HEK293 (cell line): ENCODE results near the gene UBE2J2.

Source experiments
- CTCF ChIA-PET: fragments of 350-600 bp; formaldehyde crosslinking; extraction: SDS; loops from one replicate; lab custom pipeline; 2021; ENCODE audit warnings: antibody characterized with exemption; lab: Yijun Ruan, JAX
- POLR2A ChIA-PET: fragments of 300-600 bp; formaldehyde crosslinking; extraction: SDS; loops from one replicate; lab custom pipeline; 2020; ENCODE audit warnings: antibody characterized with exemption, inconsistent platforms; lab: Yijun Ruan, JAX
- H3K27ac ChIP-seq: fragments of 200-500 bp; sonication (Bioruptor generic); 2 replicates; pipeline ENCODE4 v1.5.1; 2014; ENCODE audit warnings: low read depth, low read length, control low read depth, inconsistent platforms; ENCODE audit errors: extremely low read depth
- H3K36me3 ChIP-seq, 2 experiments: fragments of 200-500 bp in 1 of 2; sonication (Bioruptor generic) in 1 of 2; 1 replicate in 1 of 2; 2 replicates in 1 of 2; pipeline ENCODE4 v1.5.1; 2014 to 2017; ENCODE audit warnings: inconsistent platforms in 2 of 2, low read length in 2 of 2; ENCODE audit not compliant: control insufficient read depth in 2 of 2, insufficient read depth in 1 of 2
- H3K4me1 ChIP-seq: fragments of 200-500 bp; sonication (Bioruptor generic); 2 replicates; pipeline ENCODE4 v1.5.1; 2014; ENCODE audit warnings: mild to moderate bottlenecking, low read length, inconsistent platforms; ENCODE audit not compliant: control insufficient read depth, insufficient read depth
- H3K4me3 ChIP-seq: 2 replicates; pipeline ENCODE4 v1.5.1; 2011; ENCODE audit warnings: low read depth, mild to moderate bottlenecking, control low read depth, low read length, moderate library complexity
- H3K9me3 ChIP-seq: fragments of 200-500 bp; sonication (Bioruptor generic); 2 replicates; pipeline ENCODE4 v1.5.1; 2014; ENCODE audit warnings: low read depth, low read length, inconsistent platforms; ENCODE audit not compliant: control insufficient read depth, insufficient read depth
- BCL11A ChIP-seq: fragments of 450-650 bp; formaldehyde crosslinking; IDR thresholded peaks from 2 replicates; pipeline ENCODE4 v1.5.1; 2016; ENCODE audit warnings: low read depth, missing biosample characterization, missing genetic modification characterization
- BCL11B ChIP-seq: fragments of 450-650 bp; formaldehyde crosslinking; IDR thresholded peaks from 2 replicates; pipeline ENCODE4 v1.5.1; 2016; ENCODE audit warnings: low read depth, missing biosample characterization, missing genetic modification characterization
- HIC1 ChIP-seq: fragments of 450-650 bp; formaldehyde crosslinking; IDR thresholded peaks from 2 replicates; pipeline ENCODE4 v1.5.1; 2016; ENCODE audit warnings: missing biosample characterization, missing genetic modification characterization
- KLF1 ChIP-seq: fragments of 450-650 bp; formaldehyde crosslinking; IDR thresholded peaks from 2 replicates; pipeline ENCODE4 v1.5.1; 2016; ENCODE audit warnings: missing biosample characterization, missing genetic modification characterization
- KLF8 ChIP-seq: fragments of 450-650 bp; formaldehyde crosslinking; IDR thresholded peaks from 2 replicates; pipeline ENCODE4 v1.5.1; 2016; ENCODE audit warnings: missing biosample characterization, missing genetic modification characterization
- MEIS1 ChIP-seq: sonication (generic); formaldehyde crosslinking; IDR thresholded peaks from 2 replicates; pipeline ENCODE4 v1.8.1; 2022; ENCODE audit warnings: missing genetic modification reagents, mild to moderate bottlenecking, borderline replicate concordance
- SCRT1 ChIP-seq: fragments of 450-650 bp; formaldehyde crosslinking; IDR thresholded peaks from 2 replicates; pipeline ENCODE4 v1.5.1; 2016; ENCODE audit warnings: missing biosample characterization, missing genetic modification characterization, borderline replicate concordance
- ZBTB7A ChIP-seq: fragments of 450-650 bp; formaldehyde crosslinking; IDR thresholded peaks from 2 replicates; pipeline ENCODE4 v1.5.1; 2016; ENCODE audit warnings: low read depth, missing biosample characterization, missing genetic modification characterization
- ZBTB8A ChIP-seq: fragments of 450-650 bp; formaldehyde crosslinking; IDR thresholded peaks from 2 replicates; pipeline ENCODE4 v1.5.1; 2016; ENCODE audit warnings: missing biosample characterization, missing genetic modification characterization
- ZIC2 ChIP-seq: fragments of 450-650 bp; formaldehyde crosslinking; IDR thresholded peaks from 2 replicates; pipeline ENCODE4 v1.5.1; 2016; ENCODE audit warnings: missing biosample characterization, missing genetic modification characterization
- ZNF266 ChIP-seq: fragments of 450-650 bp; formaldehyde crosslinking; IDR thresholded peaks from 2 replicates; pipeline ENCODE4 v1.5.1; 2016; ENCODE audit warnings: missing biosample characterization, missing genetic modification characterization, low read depth
- ZNF350 ChIP-seq: fragments of 450-650 bp; formaldehyde crosslinking; IDR thresholded peaks from 2 replicates; pipeline ENCODE4 v1.5.0; 2017; ENCODE audit warnings: missing biosample characterization, mild to moderate bottlenecking, missing genetic modification characterization
- ZNF488 ChIP-seq: fragments of 450-650 bp; formaldehyde crosslinking; IDR thresholded peaks from 2 replicates; pipeline ENCODE4 v1.5.1; 2016; ENCODE audit warnings: missing biosample characterization, missing genetic modification characterization
- ZNF558 ChIP-seq: fragments of 450-650 bp; formaldehyde crosslinking; IDR thresholded peaks from 2 replicates; pipeline ENCODE4 v1.5.1; 2016; ENCODE audit warnings: missing biosample characterization, missing genetic modification characterization
- ZNF600 ChIP-seq: fragments of 450-650 bp; formaldehyde crosslinking; IDR thresholded peaks from 2 replicates; pipeline ENCODE4 v1.5.1; 2016; ENCODE audit warnings: missing biosample characterization, missing genetic modification characterization
- ZNF654 ChIP-seq: fragments of 450-650 bp; formaldehyde crosslinking; IDR thresholded peaks from 2 replicates; pipeline ENCODE4 v1.5.1; 2016; ENCODE audit warnings: low read depth, missing biosample characterization, missing genetic modification characterization
- ZNF692 ChIP-seq: fragments of 450-650 bp; formaldehyde crosslinking; IDR thresholded peaks from 2 replicates; pipeline ENCODE4 v1.5.1; 2016; ENCODE audit warnings: missing biosample characterization, missing genetic modification characterization
- ZSCAN18 ChIP-seq: fragments of 450-650 bp; formaldehyde crosslinking; IDR thresholded peaks from 2 replicates; pipeline ENCODE4 v1.5.1; 2016; ENCODE audit warnings: missing biosample characterization, missing genetic modification characterization
- TF ChIP-seq, protein P1 (sequence below): fragments of 450-650 bp; formaldehyde crosslinking; IDR thresholded peaks from 2 replicates; pipeline ENCODE4 v1.5.1; 2016; ENCODE audit warnings: missing biosample characterization, missing genetic modification characterization
- TF ChIP-seq, protein P2 (sequence below): fragments of 450-650 bp; formaldehyde crosslinking; IDR thresholded peaks from 2 replicates; pipeline ENCODE4 v1.5.1; 2016; ENCODE audit warnings: missing biosample characterization, missing genetic modification characterization, low read depth
- TF ChIP-seq, protein P3 (sequence below): fragments of 450-650 bp; formaldehyde crosslinking; IDR thresholded peaks from 2 replicates; pipeline ENCODE4 v1.5.1; 2016; ENCODE audit warnings: missing biosample characterization, missing genetic modification characterization

UBE2J2 gene

GRCh38 chr1:1302951-1303509 is 29.4 kb upstream of the UBE2J2 start:
- Histone ChIP-seq H3K9me3 (no peaks in the 10 kb centered on the region), H3K36me3 (peaks cover 0 to 6% of the 10 kb centered on the region in 2 experiments; a peak in 2 of 3 replicates), H3K4me1 (peaks cover 20% of the 10 kb centered on the region), H3K27ac (no peak overlapping the region), H3K4me3 (no peak overlapping the region)
- CTCF ChIA-PET = interaction anchor here (0.6 to 1.9 kb wide), 2 partner anchors 12 to 32 kb away, joined by 3 to 16 read pairs; no protein-coding TSS in a partner anchor
- TF ChIP-seq ZNF600 (tag by site-specific recombination) = peak; percentile 36; the same call in 1 of the 2 replicates
- peak; percentile 69; the same call in 1 of the 2 replicates for TF ChIP-seq KLF8
- TF ChIP-seq ZBTB8A (tag by site-specific recombination) = no peak
- peak; percentile 38; the same call in 1 of the 2 replicates for TF ChIP-seq ZIC2 (tag by site-specific recombination)
- no peak for TF ChIP-seq ZNF654 (tag by site-specific recombination)
- TF ChIP-seq BCL11B (tag by site-specific recombination) = peak; percentile 96
- TF ChIP-seq ZNF350 = no peak
- TF ChIP-seq, protein P1, sequence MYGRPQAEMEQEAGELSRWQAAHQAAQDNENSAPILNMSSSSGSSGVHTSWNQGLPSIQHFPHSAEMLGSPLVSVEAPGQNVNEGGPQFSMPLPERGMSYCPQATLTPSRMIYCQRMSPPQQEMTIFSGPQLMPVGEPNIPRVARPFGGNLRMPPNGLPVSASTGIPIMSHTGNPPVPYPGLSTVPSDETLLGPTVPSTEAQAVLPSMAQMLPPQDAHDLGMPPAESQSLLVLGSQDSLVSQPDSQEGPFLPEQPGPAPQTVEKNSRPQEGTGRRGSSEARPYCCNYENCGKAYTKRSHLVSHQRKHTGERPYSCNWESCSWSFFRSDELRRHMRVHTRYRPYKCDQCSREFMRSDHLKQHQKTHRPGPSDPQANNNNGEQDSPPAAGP (tag by site-specific recombination) = 0 out of 2 replicates have a peak, but pooled peaks have one; percentile 32
- peak; percentile 87 for TF ChIP-seq HIC1
- no peak for TF ChIP-seq MEIS1
- TF ChIP-seq KLF1 (tag by site-specific recombination) = peak; percentile 61; the same call in 1 of the 2 replicates
- TF ChIP-seq ZSCAN18 (tag by site-specific recombination) = no peak
- TF ChIP-seq BCL11A (tag by site-specific recombination) = peak; percentile 68; the same call in 1 of the 2 replicates
- TF ChIP-seq ZBTB7A (tag by site-specific recombination) = peak; percentile 85
- TF ChIP-seq, protein P2, sequence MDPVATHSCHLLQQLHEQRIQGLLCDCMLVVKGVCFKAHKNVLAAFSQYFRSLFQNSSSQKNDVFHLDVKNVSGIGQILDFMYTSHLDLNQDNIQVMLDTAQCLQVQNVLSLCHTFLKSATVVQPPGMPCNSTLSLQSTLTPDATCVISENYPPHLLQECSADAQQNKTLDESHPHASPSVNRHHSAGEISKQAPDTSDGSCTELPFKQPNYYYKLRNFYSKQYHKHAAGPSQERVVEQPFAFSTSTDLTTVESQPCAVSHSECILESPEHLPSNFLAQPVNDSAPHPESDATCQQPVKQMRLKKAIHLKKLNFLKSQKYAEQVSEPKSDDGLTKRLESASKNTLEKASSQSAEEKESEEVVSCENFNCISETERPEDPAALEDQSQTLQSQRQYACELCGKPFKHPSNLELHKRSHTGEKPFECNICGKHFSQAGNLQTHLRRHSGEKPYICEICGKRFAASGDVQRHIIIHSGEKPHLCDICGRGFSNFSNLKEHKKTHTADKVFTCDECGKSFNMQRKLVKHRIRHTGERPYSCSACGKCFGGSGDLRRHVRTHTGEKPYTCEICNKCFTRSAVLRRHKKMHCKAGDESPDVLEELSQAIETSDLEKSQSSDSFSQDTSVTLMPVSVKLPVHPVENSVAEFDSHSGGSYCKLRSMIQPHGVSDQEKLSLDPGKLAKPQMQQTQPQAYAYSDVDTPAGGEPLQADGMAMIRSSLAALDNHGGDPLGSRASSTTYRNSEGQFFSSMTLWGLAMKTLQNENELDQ = no peak
- POLR2A ChIA-PET = interaction anchor here (0.6 kb wide), 1 partner anchor 93 kb away, joined by 3 read pairs; no protein-coding TSS in a partner anchor

GRCh38 chr1:1302006-1302430 is 28.4 kb upstream of the UBE2J2 start:
- Histone ChIP-seq H3K4me3 (no peak overlapping the region), H3K9me3 (no peaks in the 10 kb centered on the region), H3K27ac (no peak overlapping the region), H3K36me3 (peaks cover 0 to 12% of the 10 kb centered on the region in 2 experiments; a peak in 2 of 3 replicates), H3K4me1 (peaks cover 20% of the 10 kb centered on the region)
- POLR2A ChIA-PET = no interaction called here
- CTCF ChIA-PET = interaction anchor here (0.7 to 1.9 kb wide), 2 partner anchors 11 to 21 kb away, joined by 3 to 16 read pairs; no protein-coding TSS in a partner anchor
- no peak for TF ChIP-seq ZNF266 (tag by site-specific recombination)
- no peak for TF ChIP-seq SCRT1 (tag by site-specific recombination)
- no peak for TF ChIP-seq ZNF488 (tag by site-specific recombination)
- TF ChIP-seq, protein P3, sequence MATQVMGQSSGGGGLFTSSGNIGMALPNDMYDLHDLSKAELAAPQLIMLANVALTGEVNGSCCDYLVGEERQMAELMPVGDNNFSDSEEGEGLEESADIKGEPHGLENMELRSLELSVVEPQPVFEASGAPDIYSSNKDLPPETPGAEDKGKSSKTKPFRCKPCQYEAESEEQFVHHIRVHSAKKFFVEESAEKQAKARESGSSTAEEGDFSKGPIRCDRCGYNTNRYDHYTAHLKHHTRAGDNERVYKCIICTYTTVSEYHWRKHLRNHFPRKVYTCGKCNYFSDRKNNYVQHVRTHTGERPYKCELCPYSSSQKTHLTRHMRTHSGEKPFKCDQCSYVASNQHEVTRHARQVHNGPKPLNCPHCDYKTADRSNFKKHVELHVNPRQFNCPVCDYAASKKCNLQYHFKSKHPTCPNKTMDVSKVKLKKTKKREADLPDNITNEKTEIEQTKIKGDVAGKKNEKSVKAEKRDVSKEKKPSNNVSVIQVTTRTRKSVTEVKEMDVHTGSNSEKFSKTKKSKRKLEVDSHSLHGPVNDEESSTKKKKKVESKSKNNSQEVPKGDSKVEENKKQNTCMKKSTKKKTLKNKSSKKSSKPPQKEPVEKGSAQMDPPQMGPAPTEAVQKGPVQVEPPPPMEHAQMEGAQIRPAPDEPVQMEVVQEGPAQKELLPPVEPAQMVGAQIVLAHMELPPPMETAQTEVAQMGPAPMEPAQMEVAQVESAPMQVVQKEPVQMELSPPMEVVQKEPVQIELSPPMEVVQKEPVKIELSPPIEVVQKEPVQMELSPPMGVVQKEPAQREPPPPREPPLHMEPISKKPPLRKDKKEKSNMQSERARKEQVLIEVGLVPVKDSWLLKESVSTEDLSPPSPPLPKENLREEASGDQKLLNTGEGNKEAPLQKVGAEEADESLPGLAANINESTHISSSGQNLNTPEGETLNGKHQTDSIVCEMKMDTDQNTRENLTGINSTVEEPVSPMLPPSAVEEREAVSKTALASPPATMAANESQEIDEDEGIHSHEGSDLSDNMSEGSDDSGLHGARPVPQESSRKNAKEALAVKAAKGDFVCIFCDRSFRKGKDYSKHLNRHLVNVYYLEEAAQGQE = no peak
- TF ChIP-seq ZNF558 (tag by site-specific recombination) = no peak
- TF ChIP-seq ZNF692 = peak; percentile 89
